ENCODE data around the gene RIOK3. TPM values are rescaled to one million over a fixed set of nuclear protein-coding genes. Genes with fewer than 3 reads are reported as not detected.

RIOK3 gene
- polyA plus RNA-seq, 1 experiment: 30.9 TPM

- peaks cover 20% of the 10 kb centered on the region for H3K36me3 ChIP-seq (ENCODE audit: control insufficient read depth, insufficient read depth, low read length)
- TF ChIP-seq CTCF (IDR thresholded peaks at IDR 0.05; ENCODE audit: insufficient read depth, low read depth, low read length): no peak
- H3K4me3 ChIP-seq (ENCODE audit: low read depth, low read length): no peak overlapping the region
- H3K27me3 ChIP-seq (ENCODE audit: control insufficient read depth, insufficient read depth, low read length): no peaks in the 10 kb centered on the region
- DNase-seq (ENCODE audit: low read depth): no peak
- POLR2A ChIA-PET: no interaction called here
- CTCF ChIA-PET: interaction anchor here (0.6 to 1.7 kb wide), 3 partner anchors 14 to 183 kb away, joined by 3 to 5 read pairs (median 3); no protein-coding TSS in a partner anchor
These were observed 66.6 kb downstream of the RIOK3 start for GRCh38 chr18:23519734-23520133.

GRCh38 chr18:23521271-23521670 lies 68.2 kb downstream of the RIOK3 start:
- TF ChIP-seq CTCF (IDR thresholded peaks at IDR 0.05; ENCODE audit: insufficient read depth, low read depth, low read length): no peak
- Histone ChIP-seq H3K27me3 (ENCODE audit: control insufficient read depth, insufficient read depth, low read length) (no peaks in the 10 kb centered on the region), H3K36me3 (ENCODE audit: control insufficient read depth, insufficient read depth, low read length) (peaks cover 18% of the 10 kb centered on the region), H3K4me3 (ENCODE audit: low read depth, low read length) (no peak overlapping the region)
- CTCF ChIA-PET: interaction anchor here (1.2 kb wide), 1 partner anchor 20 kb away, joined by 3 read pairs; no protein-coding TSS in a partner anchor
- no peak for DNase-seq (ENCODE audit: low read depth)
- POLR2A ChIA-PET: no interaction called here

DNA sequence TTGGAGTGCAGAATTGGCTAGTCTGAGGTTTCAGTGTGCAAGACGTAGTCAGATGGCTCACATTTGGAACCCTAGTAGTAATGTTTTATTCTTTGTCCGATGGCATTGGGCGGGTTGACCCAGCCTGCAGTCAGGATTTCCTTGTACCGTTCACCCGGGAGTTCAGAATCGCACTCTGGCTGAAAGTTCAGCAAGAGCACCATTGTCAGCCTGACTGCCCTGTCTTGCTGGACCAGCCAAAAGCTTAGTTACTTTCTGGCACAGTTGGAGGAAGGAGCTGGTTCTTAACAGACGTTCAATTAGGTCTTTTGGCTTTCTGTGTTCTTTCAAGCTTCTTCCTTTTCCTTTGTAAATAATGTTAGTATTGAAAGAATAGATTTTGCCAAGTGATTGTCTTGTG lies 68.8 kb downstream of the RIOK3 start:
- no peak for TF ChIP-seq CTCF (IDR thresholded peaks at IDR 0.05; ENCODE audit: insufficient read depth, low read depth, low read length)
- ChIA-PET POLR2A (no interaction called here), CTCF (interaction anchor here (1.0 to 2.0 kb wide), 2 partner anchors 23 to 66 kb away, joined by 4 to 6 read pairs; no protein-coding TSS in a partner anchor)
- Histone ChIP-seq H3K27me3 (ENCODE audit: control insufficient read depth, insufficient read depth, low read length) (no peaks in the 10 kb centered on the region), H3K36me3 (ENCODE audit: control insufficient read depth, insufficient read depth, low read length) (peaks cover 20% of the 10 kb centered on the region), H3K4me3 (ENCODE audit: low read depth, low read length) (no peak overlapping the region)
- DNase-seq (ENCODE audit: low read depth): no peak

GRCh38 chr18:23523429-23524212 lies 70.5 kb downstream of the RIOK3 start:
- DNase-seq (ENCODE audit: low read depth): no peak
- ChIA-PET POLR2A (no interaction called here), CTCF (interaction anchor here (0.7 to 2.0 kb wide), 3 partner anchors 57 to 180 kb away, joined by 3 to 6 read pairs (median 5); no protein-coding TSS in a partner anchor)
- no peaks in the 10 kb centered on the region for H3K27me3 ChIP-seq (ENCODE audit: control insufficient read depth, insufficient read depth, low read length)
- H3K36me3 ChIP-seq (ENCODE audit: control insufficient read depth, insufficient read depth, low read length): peaks cover 16% of the 10 kb centered on the region
- TF ChIP-seq CTCF (IDR thresholded peaks at IDR 0.05; ENCODE audit: insufficient read depth, low read depth, low read length): no peak
- H3K4me3 ChIP-seq (ENCODE audit: low read depth, low read length): no peak overlapping the region

DNA sequence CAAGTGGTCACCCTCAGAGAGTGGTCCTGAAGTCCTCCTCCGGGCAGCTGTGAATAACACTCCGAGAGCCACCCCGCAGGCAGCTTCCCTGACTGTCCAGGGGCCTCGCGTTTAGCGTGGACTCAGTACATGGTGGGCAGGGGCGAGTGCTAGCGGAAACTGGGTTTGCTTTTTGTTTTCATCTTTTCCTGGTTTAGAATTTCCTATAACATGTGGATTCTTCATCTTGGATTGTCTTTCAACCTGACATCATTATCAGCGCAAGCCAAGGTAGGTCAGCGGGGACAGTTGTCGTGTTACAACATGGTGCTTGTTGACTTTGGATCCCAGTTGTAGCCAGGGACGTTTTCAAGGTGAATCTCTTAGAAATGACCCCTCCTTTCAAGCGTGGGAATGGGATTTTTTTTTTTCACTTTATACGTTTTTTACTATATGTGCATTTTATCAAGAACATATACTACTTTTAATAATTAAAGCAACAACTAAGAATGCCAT lies 71.2 kb downstream of the RIOK3 start:
- Histone ChIP-seq H3K4me3 (ENCODE audit: low read depth, low read length) (no peak overlapping the region), H3K36me3 (ENCODE audit: control insufficient read depth, insufficient read depth, low read length) (peaks cover 14% of the 10 kb centered on the region), H3K27me3 (ENCODE audit: control insufficient read depth, insufficient read depth, low read length) (no peaks in the 10 kb centered on the region)
- CTCF ChIA-PET: interaction anchor here (1.5 kb wide), 1 partner anchor 179 kb away, joined by 5 read pairs; no protein-coding TSS in a partner anchor
- POLR2A ChIA-PET: no interaction called here
- no peak for DNase-seq (ENCODE audit: low read depth)
- TF ChIP-seq CTCF (IDR thresholded peaks at IDR 0.05; ENCODE audit: insufficient read depth, low read depth, low read length): no peak

Measured in BJ (cell line).